ENCODE data around the gene TBC1D28.
"Not testable (repeated sequence)": the region's sequence is repeated elsewhere in the genome, so short reads cannot be mapped to it uniquely, and the experiment has no call there.

- not testable (repeated sequence) for TF ChIP-seq EZH2phosphoT487 (IDR thresholded peaks at IDR 0.05; ENCODE audit: insufficient read depth, low read depth); EZH2 (IDR thresholded peaks at IDR 0.05; ENCODE audit: insufficient read depth, poor library complexity, severe bottlenecking)
These were observed 18.6 kb downstream of the TBC1D28 start for GRCh38 chr17:18625509-18626104.
